ENCODE data around the gene RPL41.
"Not testable (repeated sequence)": the region's sequence is repeated elsewhere in the genome, so short reads cannot be mapped to it uniquely, and the experiment has no call there.

Gene RPL41

DNA sequence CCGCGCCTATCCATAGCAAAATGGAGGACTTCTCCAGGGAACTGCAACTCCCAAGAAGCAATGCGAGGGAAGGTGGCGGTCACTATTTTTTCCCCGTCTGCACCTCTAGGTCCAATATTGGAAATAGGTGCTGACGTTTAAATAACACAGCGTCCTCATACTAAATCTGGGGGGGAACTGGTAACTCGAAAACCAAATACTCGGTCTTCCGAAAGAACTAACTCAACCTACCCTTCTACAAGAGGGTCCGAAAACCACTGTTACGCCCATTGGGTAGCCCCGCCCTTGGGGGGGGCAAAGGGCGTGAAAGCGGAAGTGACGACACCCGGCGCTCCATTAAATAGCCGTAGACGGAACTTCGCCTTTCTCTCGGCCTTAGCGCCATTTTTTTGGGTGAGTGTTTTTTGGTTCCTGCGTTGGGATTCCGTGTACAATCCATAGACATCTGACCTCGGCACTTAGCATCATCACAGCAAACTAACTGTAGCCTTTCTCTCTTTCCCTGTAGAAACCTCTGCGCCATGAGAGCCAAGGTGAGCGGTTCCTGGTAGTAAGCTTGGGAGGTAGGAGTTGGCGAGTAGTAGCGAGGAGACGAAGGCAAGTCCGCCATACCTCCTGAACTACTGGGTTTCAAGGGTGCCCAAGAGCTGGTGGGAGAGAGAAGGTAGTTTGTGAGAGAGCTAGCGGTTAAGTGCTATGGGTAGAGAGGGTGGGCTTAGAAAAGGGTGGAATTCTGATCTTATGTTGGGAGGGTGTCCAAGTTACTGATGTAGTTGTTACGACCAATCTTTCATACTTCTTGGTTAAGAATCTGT lies at the start of gene RPL41:
Gene RPL41, plus strand, starts transcription at position 367 of the 815 bp plus-strand sequence.
- peak; percentile 90 for DNase-seq

DNA sequence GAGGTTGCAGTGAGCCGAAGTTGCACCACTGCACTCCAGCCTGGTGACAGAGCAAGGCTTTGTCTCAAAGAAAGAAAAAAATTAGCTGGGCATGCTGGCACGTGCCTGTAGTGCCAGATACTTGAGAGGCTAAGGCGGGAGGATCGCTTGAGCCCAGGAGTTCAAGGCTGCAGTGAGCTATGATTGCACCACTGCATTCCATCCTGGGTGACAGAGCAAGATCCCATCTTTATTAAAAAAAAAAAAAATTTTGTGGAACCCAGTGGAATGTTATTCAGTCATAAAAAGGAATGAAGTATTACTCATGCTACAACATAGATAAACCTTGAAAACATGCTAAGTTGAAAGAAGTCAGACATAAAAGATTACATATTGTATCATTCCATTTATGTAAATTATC lies 44.8 kb upstream of the RPL41 start:
- DNase-seq: no peak

DNA sequence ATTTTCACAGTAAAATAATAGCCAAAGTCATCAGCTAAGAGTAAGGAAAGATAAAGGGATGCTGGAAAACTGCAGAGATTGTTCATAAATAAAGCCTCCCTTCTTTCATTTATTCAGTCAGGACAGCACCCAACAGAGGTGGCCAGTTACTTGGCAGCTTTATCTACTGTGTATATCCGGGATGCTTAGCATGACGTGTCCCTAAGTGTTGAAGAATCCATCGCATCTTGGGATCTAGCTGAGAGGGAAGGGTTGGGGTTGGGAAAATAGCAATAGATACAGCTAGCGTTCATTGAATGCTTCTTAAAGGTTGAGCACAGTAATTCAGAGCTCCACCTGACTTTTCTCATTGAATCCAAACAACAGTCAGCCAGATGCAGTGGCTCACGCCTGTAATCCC lies 42.0 kb upstream of the RPL41 start:
- no peak for DNase-seq

DNA sequence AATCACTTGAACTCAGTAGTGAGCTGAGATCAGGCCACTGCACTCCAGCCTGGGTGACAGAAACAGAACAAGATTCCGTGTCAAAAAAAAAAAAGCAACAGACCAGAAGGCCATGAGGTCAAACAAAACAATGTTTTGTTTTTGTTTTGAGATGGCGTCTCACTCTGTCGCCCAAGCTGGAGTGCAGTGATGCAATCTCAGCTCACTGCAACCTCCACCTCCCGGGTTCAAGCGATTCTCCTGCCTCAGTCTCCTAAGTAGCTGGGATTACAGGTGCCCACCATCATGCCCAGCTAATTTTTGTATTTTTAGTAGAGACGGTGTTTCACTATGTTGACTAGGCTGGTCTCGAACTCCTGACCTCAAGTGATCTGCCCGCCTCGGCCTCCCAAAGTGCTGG lies 38.5 kb upstream of the RPL41 start:
- DNase-seq: not testable (repeated sequence)

DNA sequence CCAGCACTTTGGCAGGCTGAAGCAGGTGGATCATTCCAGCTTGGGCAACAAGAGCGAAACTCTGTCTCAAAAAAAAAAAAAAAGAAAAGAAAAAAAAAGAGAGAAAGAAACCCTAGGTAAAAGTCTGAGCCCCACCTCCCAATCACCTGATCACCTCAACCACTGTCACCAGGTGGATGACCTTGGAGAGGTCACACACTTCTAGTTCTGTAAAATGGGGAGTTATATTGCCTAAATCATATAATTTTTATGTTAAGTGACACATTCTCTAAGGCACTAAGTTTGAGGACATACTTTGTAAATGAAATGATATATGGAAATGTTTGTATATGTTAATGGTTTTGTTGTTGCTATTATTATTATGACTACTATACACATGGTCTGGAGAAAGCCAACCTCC lies 38.0 kb upstream of the RPL41 start:
- no peak for DNase-seq

DNA sequence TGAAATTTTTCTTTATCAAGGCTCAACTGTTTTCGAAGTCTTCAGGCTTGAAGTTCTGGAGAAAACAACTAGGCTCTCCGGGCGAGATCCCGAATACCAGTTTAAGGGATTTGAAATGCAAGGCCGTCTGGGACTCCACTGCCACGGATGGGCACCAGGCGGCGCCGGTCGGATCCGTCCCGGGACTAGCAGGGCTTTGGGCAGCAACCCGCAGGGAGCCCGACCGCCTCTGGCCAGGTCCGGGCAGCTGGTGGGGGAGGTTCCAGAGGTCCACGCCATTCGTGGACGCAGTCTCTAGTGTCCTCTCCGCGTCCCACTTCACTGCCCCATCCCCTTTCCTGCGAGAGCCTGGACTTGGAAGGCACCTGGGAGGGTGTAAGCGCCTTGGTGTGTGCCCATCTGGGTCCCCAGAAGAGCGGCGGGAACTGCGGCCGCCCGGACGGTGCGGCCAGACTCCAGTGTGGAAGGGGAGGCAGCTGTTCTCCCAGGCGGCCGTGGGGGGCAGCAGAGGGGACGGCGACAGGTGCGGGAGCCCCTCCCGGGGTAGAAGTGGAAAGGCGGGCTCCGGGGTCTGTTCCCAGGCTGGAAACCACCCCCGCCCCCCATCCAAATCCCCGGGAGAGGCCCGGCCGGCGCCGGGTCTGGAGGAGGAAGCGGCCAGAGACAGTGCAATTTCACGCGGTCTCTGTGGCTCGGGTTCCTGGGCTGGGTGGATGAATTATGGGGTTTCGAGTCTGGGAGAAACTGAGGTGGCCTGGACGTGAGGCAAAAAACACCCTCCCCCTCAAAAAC lies 37.3 kb upstream of the RPL41 start:
- no peak for DNase-seq

DNA sequence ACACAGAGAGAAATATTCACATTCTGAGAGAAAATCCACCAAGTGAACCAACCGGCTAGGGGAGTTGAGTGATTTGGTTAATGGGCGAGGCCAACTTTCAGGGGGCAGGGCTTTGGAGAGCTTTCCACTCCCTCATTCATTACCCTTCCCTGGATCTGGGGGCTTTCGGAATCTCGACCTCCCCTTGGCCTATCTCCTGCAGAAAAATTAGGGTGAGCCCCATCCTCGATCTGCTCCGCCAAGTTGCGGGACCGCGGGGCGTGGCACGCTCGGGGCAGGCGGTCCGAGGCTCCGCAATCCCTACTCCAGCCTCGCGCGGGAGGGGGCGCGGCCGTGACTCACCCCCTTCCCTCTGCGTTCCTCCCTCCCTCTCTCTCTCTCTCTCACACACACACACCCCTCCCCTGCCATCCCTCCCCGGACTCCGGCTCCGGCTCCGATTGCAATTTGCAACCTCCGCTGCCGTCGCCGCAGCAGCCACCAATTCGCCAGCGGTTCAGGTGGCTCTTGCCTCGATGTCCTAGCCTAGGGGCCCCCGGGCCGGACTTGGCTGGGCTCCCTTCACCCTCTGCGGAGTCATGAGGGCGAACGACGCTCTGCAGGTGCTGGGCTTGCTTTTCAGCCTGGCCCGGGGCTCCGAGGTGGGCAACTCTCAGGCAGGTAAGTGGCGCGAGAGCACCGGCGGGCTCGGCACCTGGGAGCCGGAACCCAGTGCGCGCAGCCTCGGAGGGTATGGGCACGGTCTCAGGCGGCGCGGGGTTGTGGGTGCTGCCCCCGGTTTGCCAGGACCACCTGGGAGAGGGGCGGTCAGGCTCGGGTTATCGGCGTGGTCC lies 36.5 kb upstream of the RPL41 start, which contains the start of gene ERBB3:
Gene ERBB3, plus strand, starts transcription at position 443 of the 833 bp plus-strand sequence. Its CDS starts 136 bp downstream, at position 579.
- DNase-seq: no peak

DNA sequence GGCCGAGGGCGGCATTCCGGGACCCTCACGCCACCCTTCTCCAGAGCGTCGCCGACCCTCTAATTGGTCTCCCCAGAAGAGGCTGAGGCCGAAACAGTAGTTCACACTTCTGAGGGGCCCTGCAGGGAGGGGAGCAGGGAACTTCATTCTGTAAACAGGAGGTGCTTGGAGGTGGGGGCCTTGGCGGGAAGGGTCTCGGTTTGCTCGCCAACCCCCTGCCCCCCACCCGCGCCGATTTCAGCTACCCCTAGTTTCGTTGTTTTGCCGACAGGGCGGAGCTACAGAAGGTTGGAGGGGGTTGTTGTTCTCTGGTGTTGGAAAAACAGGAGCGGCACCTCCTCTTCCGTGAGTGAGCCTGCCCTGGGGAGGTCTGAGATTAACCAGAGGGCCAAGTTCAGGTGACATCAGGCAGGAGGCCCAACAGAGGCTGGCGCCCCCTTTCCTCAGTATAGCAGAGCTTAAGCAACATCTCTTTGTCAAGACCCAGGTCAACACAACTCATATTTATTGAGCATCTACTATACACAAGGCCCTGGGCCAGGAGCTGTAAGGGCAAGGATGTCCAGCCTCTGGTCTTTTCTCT lies 35.8 kb upstream of the RPL41 start:
- no peak for DNase-seq

DNA sequence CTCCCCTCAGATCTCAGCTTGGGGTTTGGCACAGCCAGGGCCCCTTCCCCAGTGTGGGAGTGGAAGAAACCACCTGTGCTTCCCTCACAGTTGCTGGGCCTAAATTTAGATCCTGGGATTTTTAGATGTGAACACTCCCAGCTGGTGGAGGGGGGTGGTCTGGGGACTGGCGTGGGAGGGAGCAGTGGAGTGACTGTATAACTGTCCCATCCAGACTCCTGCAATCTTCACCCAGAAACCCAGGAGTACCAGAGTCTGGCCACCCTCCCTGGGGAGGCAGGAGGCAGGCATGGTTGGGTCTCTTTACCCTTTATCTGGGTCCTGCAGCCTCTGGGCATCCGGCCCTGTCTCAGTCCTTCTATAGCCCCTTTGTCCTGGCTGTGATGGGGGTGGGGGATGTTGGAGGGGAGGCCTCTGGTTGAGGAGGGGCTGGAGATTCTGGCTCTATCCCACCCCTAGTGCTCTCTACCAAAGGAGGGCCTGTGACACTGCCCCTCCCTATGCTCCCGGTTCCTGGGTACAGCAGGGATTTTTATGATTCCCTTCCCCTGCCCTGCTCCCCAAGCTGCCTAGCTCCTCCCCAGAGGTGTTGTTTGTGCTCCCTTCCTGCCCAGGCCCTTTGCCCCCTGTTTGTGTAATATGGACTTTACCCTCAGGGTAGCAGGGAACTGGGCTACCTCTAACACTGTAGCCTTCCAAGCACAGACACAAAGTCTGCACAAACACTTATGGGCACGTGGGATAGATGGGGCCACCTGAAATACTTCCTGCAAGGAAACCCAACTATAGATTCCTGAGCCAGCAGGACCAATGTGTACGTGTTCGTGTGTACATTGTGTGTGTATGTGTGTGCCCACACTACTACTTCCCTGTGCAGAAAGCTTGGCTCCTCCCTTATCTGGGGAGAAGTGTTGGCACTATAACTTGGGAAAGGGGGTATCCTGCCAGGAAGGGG lies 34.8 kb upstream of the RPL41 start:
- DNase-seq: no peak

DNA sequence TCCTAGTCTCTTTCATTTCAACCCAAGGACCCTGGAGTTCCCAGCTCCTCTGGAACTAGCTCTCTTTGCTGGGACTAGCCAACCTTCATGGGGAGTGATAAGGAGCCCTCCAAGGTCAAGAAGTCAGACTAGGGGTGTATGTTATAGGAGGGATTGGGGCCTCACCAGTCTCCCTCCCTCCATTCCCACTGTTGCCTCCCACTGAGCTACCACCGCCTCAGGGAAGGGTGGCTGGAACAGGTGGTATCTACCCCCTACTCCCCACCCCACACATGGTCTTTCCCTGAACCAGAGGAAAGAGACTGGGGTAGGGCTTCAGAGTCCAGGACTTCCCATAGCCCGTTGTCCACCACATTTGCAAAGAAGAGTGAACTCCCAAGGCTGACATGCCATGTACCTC lies 34.1 kb upstream of the RPL41 start:
- DNase-seq: no peak

DNA sequence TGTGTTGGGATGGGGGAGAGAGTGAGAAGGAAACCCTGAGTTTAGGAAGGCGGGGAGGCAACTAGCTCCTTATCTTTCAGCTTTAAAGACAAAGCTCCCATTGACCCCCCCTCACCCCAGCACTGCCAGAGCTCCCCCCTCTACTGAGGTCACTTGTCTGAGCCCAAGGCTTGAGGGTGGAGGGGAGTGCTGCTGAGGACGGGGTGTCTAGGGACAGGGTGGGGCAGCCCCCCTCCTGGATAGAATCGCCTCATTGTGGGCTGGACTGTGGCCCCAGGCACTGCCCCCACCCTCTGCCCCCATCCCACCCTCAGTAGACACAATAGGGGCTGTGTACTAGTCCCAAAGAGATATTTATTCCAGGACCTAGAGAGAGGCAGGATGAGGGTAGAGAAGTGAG lies 33.5 kb upstream of the RPL41 start:
- no peak for DNase-seq

DNA sequence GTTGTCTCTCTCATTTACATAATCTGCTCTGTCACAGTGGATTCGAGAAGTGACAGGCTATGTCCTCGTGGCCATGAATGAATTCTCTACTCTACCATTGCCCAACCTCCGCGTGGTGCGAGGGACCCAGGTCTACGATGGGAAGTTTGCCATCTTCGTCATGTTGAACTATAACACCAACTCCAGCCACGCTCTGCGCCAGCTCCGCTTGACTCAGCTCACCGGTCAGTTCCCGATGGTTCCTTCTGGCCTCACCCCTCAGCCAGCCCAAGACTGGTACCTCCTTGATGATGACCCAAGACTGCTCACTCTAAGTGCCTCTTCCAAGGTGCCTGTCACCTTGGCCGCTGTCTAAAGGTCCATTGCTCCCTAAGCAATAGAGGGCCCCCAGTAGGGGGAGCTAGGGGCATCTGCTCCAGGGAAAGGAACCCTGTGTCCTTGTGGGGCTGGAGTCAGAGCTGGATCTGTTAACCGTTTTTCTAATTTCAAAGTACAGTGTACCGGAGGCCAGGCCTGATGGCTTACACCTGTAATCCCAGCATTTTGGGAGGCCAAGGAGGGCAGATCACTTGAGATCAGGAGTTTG lies 31.4 kb upstream of the RPL41 start:
- DNase-seq: no peak

DNA sequence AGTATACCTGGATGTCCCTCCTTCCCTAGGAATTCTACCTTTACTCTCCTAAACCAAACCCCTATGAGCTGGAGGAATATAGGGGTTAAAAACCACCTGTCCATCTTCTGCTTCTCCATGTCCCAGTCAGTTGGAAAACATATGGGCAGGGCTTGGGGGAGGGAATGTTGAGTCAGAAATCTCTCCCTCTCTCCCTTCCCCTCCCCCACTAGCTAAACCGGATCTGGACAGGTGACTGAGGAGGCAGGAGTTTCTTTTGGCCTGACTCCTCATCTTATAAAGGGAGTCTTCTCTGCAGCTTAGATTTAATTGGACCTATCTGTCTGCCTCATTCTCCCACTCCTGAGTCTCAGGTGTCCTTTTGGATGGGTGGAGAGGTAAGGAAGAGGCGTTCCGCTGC lies 30.3 kb upstream of the RPL41 start:
- no peak for DNase-seq

DNA sequence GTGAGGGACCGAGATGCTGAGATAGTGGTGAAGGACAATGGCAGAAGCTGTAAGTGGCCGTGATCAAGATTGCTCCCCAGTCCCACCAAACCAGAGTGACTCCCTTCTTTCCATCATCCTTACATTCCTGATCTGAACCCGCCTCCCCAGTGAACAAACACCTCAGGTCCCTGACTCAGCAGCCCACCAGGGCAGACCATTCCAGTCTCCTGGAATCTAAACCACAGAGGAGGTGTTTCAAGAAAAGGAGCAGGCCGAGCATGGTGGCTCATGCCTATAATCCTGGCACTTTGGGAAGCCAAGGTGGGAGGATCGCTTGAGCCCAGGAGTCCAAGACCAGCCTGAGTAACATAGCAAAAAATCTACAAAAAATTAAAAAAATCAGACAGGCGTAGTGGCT lies 29.8 kb upstream of the RPL41 start:
- no peak for DNase-seq

DNA sequence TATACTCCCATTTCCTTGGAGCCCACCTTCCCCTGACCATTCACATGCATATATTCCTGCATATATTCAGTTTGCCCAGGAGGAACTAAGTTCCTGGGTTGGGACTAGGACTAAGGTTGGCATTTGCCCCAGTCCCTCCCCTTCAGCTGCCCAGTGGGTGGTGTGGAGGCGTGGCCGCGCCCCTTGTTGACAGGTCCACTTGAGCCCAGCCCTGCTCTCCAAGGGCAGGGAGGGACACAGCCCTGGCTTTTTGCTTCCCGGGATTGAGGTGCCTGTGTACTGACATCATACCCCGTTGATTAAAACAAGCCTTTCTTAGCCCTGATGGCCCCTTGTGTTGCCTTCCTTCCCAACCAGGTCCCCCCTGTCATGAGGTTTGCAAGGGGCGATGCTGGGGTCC lies 29.2 kb upstream of the RPL41 start:
- no peak for DNase-seq

DNA sequence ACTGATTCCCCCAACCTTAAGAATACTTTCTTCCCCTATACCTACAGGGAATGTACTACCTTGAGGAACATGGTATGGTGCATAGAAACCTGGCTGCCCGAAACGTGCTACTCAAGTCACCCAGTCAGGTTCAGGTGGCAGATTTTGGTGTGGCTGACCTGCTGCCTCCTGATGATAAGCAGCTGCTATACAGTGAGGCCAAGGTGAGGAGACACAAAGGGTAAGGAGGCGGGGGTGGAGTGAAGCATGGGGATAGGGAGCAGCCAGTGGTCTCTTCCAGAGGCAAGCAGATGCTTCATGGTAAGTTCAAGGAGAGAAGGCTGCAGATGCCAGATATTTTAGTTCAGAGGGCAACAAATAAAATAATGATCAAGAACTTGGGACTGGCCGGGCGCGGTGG lies 18.7 kb upstream of the RPL41 start:
- no peak for DNase-seq

DNA sequence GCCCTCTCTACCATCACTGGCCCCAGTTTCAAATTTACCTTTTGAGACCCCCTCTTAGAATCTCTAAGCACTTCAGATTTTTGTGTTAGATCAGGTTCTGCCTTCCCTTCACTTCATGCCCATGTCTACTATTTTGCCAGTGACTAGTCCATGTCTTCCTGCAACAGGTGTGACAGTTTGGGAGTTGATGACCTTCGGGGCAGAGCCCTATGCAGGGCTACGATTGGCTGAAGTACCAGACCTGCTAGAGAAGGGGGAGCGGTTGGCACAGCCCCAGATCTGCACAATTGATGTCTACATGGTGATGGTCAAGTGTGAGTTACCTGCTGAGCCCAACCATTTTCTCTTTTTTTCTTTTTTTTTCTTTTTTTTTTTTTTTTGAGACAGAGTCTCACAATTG lies 17.8 kb upstream of the RPL41 start:
- DNase-seq: no peak

DNA sequence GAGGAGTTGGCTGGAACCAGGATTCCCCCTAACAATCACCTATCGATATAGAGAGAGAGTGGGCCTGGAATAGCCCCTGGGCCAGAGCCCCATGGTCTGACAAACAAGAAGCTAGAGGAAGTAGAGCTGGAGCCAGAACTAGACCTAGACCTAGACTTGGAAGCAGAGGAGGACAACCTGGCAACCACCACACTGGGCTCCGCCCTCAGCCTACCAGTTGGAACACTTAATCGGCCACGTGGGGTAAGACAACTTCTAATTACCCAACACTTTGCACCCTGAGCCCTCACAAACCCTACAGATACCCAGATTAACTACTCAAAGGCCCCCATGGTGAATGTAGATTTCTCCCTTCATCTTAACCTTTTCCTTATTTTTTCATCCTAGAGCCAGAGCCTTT lies 16.6 kb upstream of the RPL41 start:
- DNase-seq: no peak

DNA sequence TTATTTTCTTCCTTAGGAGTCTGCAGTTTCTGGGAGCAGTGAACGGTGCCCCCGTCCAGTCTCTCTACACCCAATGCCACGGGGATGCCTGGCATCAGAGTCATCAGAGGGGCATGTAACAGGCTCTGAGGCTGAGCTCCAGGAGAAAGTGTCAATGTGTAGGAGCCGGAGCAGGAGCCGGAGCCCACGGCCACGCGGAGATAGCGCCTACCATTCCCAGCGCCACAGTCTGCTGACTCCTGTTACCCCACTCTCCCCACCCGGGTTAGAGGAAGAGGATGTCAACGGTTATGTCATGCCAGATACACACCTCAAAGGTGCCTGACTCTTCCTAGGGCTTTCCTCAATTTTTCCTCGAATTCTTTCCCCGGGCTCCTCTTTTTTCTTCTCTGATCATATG lies 15.4 kb upstream of the RPL41 start:
- no peak for DNase-seq

DNA sequence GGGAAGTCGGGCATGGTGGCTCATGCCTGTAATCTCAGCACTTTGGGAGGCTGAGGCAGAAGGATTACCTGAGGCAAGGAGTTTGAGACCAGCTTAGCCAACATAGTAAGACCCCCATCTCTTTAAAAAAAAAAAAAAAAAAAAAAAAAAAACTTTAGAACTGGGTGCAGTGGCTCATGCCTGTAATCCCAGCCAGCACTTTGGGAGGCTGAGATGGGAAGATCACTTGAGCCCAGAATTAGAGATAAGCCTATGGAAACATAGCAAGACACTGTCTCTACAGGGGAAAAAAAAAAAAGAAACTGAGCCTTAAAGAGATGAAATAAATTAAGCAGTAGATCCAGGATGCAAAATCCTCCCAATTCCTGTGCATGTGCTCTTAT lies 13.8 kb upstream of the RPL41 start:
- no peak for DNase-seq

DNA sequence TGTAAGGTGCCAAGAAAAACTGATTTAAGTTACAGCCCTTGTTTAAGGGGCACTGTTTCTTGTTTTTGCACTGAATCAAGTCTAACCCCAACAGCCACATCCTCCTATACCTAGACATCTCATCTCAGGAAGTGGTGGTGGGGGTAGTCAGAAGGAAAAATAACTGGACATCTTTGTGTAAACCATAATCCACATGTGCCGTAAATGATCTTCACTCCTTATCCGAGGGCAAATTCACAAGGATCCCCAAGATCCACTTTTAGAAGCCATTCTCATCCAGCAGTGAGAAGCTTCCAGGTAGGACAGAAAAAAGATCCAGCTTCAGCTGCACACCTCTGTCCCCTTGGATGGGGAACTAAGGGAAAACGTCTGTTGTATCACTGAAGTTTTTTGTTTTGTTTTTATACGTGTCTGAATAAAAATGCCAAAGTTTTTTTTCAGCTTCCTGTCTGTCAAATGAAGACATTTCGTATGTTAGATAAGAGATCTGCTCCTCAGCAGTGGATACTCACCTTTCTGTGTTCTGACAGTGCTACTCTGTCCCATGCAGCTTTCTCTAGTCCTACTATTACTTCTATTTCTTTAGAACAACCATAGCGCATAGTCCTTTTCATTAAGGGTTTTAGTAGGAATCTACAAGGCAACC lies 13.2 kb upstream of the RPL41 start:
- DNase-seq: no peak
